ENCODE results near the gene SPDYE17. TPM values are rescaled to one million over a fixed set of nuclear protein-coding genes. Genes with fewer than 3 reads are reported as not detected.
"Not testable (repeated sequence)": the region's sequence is repeated elsewhere in the genome, so short reads cannot be mapped to it uniquely, and the experiment has no call there.

SPDYE17 gene
- total RNA-seq, 1 experiment from 2014 or later, result not detected

DNA sequence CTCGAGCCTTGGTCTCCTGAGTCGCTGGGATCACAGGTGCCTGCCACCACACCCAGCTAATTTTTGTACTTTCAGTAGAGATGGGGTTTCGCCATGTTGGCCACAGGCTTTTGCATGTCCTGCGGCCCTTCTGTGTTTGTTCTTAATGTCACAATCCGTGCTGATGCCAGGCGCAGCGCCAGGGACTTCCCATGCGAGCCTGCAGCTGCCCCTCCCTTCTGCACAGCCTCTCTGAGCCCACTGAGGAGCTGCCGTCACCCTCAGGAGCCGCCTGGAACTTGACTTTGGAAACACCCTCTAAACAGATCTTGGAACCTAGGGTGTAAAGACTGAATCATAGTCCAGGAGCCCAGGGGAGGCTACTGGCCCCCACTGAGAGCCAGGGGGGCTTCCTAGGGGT, 24.2 kb downstream of the SPDYE17 start:
- H3K27me3 Mint-ChIP-seq (ENCODE audit: low read depth); DNase-seq (ENCODE audit: low spot score); ATAC-seq; CTCF ChIA-PET; H3K36me3 Mint-ChIP-seq; H3K9me3 Mint-ChIP-seq; POLR2A ChIA-PET; H3K4me3 Mint-ChIP-seq; H3K4me1 Mint-ChIP-seq; H3K27ac Mint-ChIP-seq: not testable (repeated sequence)

DNA sequence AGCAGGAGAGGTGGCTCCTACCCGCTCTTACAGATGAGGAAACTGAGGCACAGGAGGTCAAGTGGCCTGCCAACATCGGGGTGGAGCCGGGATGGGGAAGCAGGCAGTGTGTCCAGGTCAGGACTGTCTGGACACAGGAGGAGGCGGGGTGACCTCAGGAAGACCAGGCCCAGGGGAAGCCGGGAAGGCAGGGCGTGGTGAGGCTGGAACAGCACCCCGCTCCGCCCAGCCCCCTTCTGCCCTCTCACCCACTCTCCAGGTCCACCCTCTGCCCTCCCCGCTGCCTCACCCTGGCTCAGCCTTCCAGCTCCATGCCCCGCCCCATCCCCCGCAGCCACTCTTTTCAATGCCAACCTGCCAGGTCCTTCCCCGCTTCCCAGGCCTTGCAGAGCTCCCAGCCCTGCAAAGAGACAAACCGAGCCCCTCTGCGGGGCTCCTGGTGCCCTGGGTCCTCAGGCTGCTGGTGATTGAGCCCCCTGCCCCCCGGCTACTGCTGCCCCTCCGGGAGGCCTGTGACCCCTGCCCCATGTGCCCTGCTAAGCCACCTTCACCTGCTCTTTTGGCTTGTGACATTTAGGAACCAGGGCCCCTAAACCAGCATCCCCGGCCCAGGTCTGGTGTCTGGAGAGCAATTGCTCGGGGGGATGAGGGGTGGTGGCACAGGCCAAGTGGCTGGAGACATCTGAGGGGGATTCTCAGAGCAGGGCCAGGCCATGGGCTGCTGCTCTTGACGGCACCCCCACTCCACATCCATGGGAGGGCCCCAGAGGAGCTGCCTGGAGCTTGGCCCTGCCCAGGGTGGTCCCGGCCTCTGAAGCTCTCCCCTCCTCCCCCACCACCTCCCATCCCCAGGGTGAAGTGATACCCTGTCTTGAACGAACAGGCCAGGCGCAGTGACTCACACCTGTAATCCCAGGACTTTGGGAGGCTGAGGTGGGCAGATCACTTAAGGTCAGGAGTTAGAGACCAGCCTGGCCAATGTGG, 25.7 kb downstream of the SPDYE17 start:
- H3K27ac Mint-ChIP-seq; H3K4me1 Mint-ChIP-seq; H3K9me3 Mint-ChIP-seq; ATAC-seq; POLR2A ChIA-PET; DNase-seq (ENCODE audit: low spot score); H3K27me3 Mint-ChIP-seq (ENCODE audit: low read depth); H3K36me3 Mint-ChIP-seq; H3K4me3 Mint-ChIP-seq; CTCF ChIA-PET: not testable (repeated sequence)

DNA sequence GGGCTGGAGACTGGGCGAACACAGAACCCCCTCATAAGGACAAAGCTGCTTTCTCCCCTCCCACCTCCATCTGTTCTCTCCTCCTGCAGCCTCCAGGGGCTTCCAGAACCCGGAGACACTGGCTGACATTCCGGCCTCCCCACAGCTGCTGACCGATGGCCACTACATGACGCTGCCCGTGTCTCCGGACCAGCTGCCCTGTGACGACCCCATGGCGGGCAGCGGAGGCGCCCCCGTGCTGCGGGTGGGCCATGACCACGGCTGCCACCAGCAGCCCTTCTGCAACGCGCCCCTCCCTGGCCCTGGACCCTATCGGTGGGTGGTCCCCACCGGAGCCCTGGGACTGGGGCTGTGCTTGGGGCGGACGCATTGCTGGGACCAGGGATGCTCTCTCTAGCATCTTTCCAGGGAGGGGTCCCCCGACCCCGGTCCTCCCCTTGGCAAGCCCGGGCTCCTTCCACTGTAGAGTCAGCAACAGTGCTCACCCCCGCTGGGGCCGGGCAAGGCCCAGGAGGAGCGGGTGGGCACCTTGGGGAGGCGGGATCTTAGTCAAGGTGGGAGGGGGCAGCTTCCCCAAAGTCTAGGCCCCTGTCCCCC, 26.6 kb downstream of the SPDYE17 start:
- H3K4me3 Mint-ChIP-seq; H3K27ac Mint-ChIP-seq; ATAC-seq; CTCF ChIA-PET; DNase-seq (ENCODE audit: low spot score); H3K27me3 Mint-ChIP-seq (ENCODE audit: low read depth); H3K4me1 Mint-ChIP-seq; POLR2A ChIA-PET; H3K36me3 Mint-ChIP-seq; H3K9me3 Mint-ChIP-seq: not testable (repeated sequence)

DNA sequence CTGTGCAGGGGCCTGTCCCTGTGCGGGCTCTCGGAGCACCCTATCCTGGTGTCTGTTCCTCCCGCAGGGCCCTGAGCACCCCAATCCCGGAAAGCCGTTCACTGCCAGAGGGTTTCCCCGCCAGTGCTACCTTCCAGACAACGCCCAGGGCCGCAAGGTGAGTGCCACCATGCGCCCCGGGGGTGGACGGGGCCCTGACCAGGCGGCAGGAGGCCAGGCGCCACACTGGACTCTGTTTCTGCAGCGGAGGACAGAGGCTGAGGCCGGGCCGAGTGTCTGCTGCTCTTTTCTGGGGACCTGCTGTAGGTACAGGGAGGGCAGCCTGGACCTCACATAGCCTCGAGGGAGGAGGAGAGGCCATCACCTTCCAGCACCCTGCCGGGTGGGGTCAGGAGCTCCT, 28.0 kb downstream of the SPDYE17 start:
- H3K9me3 Mint-ChIP-seq; H3K36me3 Mint-ChIP-seq; H3K4me3 Mint-ChIP-seq; DNase-seq (ENCODE audit: low spot score); H3K27ac Mint-ChIP-seq; H3K4me1 Mint-ChIP-seq; H3K27me3 Mint-ChIP-seq (ENCODE audit: low read depth); CTCF ChIA-PET; ATAC-seq; POLR2A ChIA-PET: not testable (repeated sequence)

DNA sequence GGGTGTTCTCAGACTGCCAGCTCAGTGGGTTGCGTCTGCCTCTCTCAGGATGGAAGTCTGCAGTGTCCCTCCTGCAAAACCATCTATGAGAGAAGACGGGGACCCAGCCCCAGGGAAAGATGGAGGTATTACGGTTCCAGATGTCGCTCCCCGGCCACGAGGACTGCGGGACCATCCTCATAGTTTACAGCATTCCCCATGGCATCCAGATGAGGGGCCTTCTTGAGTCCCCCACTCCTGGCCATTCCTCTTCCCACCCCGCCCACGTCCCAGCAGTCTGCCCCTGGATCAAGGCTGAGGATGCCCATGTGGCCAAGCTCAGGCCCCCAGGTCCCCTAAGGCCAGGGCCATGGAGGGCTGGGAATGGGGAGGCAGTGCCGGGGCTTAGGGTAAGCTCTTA, 28.9 kb downstream of the SPDYE17 start:
- H3K4me1 Mint-ChIP-seq; H3K36me3 Mint-ChIP-seq; CTCF ChIA-PET; H3K4me3 Mint-ChIP-seq; H3K9me3 Mint-ChIP-seq; POLR2A ChIA-PET; H3K27ac Mint-ChIP-seq; H3K27me3 Mint-ChIP-seq (ENCODE audit: low read depth); DNase-seq (ENCODE audit: low spot score); ATAC-seq: not testable (repeated sequence)

DNA sequence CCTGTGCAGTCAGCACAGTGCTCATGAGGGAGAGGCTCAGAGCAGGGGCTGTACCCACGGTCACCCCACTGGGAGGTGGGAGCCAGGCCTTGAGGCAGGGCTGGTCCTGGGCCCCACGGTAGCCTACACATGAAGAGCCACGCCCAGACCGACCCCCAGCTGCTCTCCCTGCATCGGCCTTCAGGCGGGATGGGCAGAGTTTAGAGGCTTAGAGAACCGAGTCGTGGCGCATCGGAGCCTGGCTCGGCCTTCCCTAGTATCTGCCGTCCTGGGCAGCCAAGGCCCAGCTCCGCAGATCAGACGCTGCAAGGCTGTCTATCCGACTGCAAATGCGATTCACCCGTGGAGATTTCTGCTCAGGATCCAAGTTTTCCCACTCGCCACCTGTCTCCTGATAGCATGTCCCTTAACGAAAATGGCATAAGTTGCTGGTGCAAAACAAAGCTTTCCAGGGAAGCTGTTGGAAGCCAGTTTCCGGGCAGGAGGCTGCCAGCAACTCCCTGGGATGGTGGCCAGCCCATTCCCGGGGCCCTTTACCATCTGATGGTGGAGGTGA, 29.4 kb downstream of the SPDYE17 start:
- H3K4me1 Mint-ChIP-seq; H3K9me3 Mint-ChIP-seq; ATAC-seq; CTCF ChIA-PET; H3K27ac Mint-ChIP-seq; H3K4me3 Mint-ChIP-seq; POLR2A ChIA-PET; DNase-seq (ENCODE audit: low spot score); H3K36me3 Mint-ChIP-seq; H3K27me3 Mint-ChIP-seq (ENCODE audit: low read depth): not testable (repeated sequence)

DNA sequence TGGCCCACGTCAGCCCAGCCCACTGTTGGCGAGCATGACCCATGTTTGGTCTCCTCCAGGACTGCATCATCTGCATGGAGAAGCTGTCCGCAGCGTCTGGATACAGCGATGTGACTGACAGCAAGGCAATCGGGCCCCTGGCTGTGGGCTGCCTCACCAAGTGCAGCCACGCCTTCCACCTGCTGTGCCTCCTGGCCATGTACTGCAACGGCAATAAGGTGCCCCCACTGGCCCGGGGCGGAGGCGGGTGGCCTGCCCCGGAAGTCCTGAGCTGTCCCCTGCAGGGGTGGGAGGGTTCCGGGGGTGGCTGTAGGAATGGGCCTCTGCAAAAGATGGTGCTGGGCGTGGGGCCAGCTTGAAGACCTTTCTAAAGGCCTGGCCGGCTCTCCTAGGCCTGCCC, 30.1 kb downstream of the SPDYE17 start:
- H3K4me3 Mint-ChIP-seq; H3K27ac Mint-ChIP-seq; POLR2A ChIA-PET; ATAC-seq; H3K4me1 Mint-ChIP-seq; H3K36me3 Mint-ChIP-seq; DNase-seq (ENCODE audit: low spot score); H3K9me3 Mint-ChIP-seq; H3K27me3 Mint-ChIP-seq (ENCODE audit: low read depth); CTCF ChIA-PET: not testable (repeated sequence)

DNA sequence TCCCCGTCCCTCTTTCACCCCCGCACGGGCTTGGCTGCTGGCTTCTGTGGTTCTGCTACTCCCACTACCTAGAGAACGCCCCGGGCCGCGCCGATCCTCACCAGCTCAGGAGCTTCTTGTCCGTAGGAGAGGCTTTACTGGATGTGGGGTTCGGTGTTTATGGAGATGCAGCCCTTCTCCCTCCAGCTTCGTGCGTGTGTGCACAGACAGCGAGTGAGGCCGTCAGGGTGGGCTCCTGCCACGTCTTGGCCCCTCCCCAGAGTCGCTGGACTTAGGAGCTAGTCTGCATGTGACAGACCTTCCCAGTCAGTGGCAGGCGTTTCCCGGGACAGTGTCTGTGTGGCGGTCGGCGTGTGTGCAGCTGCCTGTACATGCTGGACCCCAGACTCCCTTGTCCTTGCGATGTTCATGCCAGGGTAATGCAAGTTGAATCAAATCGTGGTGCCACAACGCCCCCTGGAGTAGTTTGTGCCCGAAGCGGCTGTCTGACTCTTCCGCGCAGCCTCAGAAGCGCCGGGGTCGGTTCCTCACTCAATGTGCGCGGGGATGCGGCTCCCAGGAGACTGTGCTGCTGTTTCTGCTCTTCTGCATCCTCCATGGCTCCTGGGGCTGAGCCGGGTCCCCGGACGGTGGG, 32.6 kb downstream of the SPDYE17 start:
- ATAC-seq, result peak; percentile 66
- DNase-seq (ENCODE audit: low spot score); H3K9me3 Mint-ChIP-seq; H3K27me3 Mint-ChIP-seq (ENCODE audit: low read depth); CTCF ChIA-PET; H3K4me3 Mint-ChIP-seq; H3K4me1 Mint-ChIP-seq; POLR2A ChIA-PET; H3K27ac Mint-ChIP-seq; H3K36me3 Mint-ChIP-seq: not testable (repeated sequence)

DNA sequence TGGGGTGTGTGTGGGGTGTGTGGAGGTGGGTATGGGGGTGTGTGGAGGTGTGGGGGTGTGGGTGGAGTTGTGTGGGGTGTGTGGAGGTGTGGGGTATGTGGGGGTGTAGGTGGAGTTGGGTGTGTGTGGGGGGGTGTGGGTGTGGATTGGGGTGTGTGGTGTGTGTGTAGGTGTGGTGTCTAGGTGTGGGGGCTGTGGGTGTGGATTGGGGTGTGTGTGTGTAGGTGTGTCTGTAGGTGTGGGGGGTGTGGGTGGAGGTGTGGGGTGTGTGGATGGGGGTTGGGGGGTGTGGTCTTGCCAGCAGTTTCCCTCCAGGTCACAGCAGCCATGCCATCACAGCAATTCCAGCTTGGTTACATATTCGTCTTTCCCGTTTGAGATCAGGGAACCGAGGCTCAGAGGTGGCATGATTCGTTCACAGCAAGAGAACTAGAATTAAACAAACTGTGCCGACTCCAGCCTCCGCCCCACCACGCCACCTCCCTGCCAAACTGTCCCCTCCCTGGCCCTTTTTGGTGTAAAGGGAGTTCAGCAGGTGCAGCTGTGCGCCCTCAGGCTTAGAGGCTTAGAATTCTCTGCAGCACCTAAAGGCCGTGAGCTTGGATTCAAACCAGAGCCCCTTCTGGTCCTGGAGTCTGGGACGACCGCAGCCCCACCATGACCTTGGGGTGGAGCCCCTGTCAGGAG, 33.3 kb downstream of the SPDYE17 start:
- ATAC-seq, POLR2A ChIA-PET: not testable (repeated sequence)

More for the DNA sequence above, 33.3 kb downstream of the SPDYE17 start:
- H3K27me3 Mint-ChIP-seq (ENCODE audit: low read depth); CTCF ChIA-PET; H3K4me1 Mint-ChIP-seq; DNase-seq (ENCODE audit: low spot score); H3K36me3 Mint-ChIP-seq; H3K4me3 Mint-ChIP-seq; H3K9me3 Mint-ChIP-seq; H3K27ac Mint-ChIP-seq: not testable (repeated sequence)

All from WTC11 (cell line).